HCT116 (cell line): ENCODE data around the gene DDX19B.

Source experiments
- EZH2 ChIP-seq: fragments of 200-600 bp; sonication (generic); IDR thresholded peaks from 2 replicates; pipeline ENCODE4 v1.6.1; 2017; ENCODE audit warnings: antibody characterized with exemption, mixed run types
- POLR2A ChIP-seq: IDR thresholded peaks from 2 replicates; pipeline ENCODE4 v1.7.0; 2011; ENCODE audit warnings: borderline replicate concordance; ENCODE audit not compliant: insufficient read depth, insufficient read length; ENCODE audit errors: extremely low read depth
- TCF7L2 ChIP-seq: IDR thresholded peaks from 2 replicates; pipeline ENCODE4 v1.7.0; 2011; ENCODE audit warnings: borderline replicate concordance, inconsistent platforms; ENCODE audit not compliant: insufficient read depth, insufficient read length; ENCODE audit errors: extremely low read depth
- TF ChIP-seq, protein P1 (sequence below), 3 experiments: fragments of 200-600 bp in 1 of 3; sonication (generic) in 1 of 3; IDR thresholded peaks in 2 of 3; conservative IDR thresholded peaks in 1 of 3; 2 replicates each; pipeline ENCODE4 v1.5.1; 2012 to 2017; ENCODE audit warnings: low read depth in 2 of 3, low read length in 2 of 3, antibody characterized with exemption in 1 of 3, borderline replicate concordance in 1 of 3, control low read depth in 1 of 3, mild to moderate bottlenecking in 1 of 3, mixed read lengths in 1 of 3, mixed run types in 1 of 3, moderate library complexity in 1 of 3; ENCODE audit not compliant: insufficient read depth in 1 of 3
- TF ChIP-seq, protein P2 (sequence below): IDR thresholded peaks from 2 replicates; pipeline ENCODE4 v1.6.1; 2012

DNA sequence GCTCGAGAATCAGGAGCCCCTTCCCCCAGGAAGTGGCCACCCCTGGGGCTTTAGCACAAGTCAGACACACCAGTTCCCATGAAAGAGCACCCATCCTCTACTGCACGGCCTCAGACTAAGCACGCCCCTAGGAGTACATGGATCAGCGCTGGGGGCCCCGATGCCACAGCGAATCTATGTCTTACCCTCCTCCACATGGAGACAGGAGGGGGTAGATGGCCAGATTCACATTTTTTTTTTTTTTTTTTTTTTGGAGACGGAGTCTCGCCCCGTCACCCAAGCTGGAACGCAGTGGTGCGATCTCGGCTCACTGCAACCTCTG is 44.1 kb upstream of the DDX19B start:
- TF ChIP-seq TCF7L2 = no peak
- TF ChIP-seq EZH2 = no peak
- TF ChIP-seq, protein P1, sequence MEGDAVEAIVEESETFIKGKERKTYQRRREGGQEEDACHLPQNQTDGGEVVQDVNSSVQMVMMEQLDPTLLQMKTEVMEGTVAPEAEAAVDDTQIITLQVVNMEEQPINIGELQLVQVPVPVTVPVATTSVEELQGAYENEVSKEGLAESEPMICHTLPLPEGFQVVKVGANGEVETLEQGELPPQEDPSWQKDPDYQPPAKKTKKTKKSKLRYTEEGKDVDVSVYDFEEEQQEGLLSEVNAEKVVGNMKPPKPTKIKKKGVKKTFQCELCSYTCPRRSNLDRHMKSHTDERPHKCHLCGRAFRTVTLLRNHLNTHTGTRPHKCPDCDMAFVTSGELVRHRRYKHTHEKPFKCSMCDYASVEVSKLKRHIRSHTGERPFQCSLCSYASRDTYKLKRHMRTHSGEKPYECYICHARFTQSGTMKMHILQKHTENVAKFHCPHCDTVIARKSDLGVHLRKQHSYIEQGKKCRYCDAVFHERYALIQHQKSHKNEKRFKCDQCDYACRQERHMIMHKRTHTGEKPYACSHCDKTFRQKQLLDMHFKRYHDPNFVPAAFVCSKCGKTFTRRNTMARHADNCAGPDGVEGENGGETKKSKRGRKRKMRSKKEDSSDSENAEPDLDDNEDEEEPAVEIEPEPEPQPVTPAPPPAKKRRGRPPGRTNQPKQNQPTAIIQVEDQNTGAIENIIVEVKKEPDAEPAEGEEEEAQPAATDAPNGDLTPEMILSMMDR (IDR thresholded peaks at IDR 0.05 in 2 of 3, conservative IDR thresholded peaks at IDR 0.05 in 1 of 3; ENCODE audit: borderline replicate concordance in 1 of 3, insufficient read depth in 1 of 3, low read depth in 2 of 3, low read length in 2 of 3) = no peak
- TF ChIP-seq, protein P2, sequence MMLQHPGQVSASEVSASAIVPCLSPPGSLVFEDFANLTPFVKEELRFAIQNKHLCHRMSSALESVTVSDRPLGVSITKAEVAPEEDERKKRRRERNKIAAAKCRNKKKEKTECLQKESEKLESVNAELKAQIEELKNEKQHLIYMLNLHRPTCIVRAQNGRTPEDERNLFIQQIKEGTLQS = no peak
- no peak for TF ChIP-seq POLR2A
